NCI-H748 (cell line): ENCODE results near the gene KRTAP4-2.
"Not testable (repeated sequence)": the region's sequence is repeated elsewhere in the genome, so short reads cannot be mapped to it uniquely, and the experiment has no call there.

Experiments
- DNase-seq: peaks from one replicate; lab custom pipeline; 2025; ENCODE audit not compliant: unreplicated experiment; lab: John Stamatoyannopoulos, UW

KRTAP4-2 gene

DNA sequence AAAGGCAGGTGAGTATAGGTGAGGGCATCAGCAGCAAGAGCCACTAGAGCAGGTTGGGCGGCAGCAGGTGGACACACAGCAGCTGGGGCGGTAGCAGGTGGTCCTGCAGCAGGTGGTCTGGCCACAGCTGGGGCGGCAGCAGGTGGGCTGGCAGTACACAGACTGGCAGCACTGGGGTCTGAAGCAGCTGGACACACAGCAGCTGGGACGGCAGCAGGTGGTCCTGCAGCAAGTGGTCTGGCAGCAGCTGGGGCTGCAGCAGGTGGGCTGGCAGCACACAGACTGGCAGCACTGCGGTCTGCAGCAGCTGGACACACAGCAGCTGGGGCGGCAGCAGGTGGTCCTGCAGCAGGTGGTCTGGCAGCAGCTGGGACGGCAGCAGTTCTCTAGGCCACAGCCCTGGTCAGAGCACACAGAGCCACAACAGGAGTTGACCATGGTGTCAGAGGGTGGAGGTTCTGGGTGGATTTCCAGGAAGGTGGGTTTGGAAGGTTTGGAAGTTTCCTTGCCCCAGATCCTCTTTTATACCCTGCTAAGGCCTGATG, at the start of gene KRTAP4-2:
Gene KRTAP4-2 (minus strand): TSS at position 495 of the 545 bp plus-strand sequence. CDS start 57 bp downstream, at position 438.
- no peak for DNase-seq

GRCh38 chr17:41226598-41227095, 48.6 kb upstream of the KRTAP4-2 start, which contains the start of gene KRTAP9-2:
Gene KRTAP9-2, plus strand, starts transcription at chr17:41226648. Its CDS starts 7 bp downstream, at chr17:41226655.
- not testable (repeated sequence) for DNase-seq

DNA sequence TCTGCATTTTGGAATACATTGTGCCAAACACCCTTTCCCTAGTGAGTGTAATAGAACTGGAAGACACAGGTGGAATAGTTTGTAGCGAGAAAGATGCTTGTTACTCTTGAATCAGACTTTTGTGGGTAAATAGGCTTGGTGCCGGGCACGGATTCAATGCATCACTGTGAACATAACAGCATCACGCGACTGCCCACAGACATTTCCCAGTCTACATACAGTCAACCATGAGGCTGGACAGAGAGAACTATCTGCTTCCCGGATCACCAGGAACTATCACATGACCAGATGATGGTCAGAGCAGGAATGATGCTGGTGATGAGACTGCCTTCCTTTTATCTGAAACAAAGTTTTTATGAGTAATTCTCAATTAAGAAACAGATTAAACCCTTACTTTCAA, 48.0 kb upstream of the KRTAP4-2 start:
- DNase-seq = no peak

- DNase-seq = no peak
These were observed 45.8 kb upstream of the KRTAP4-2 start for GRCh38 chr17:41223821-41224220.

- DNase-seq = no peak
These were observed 37.7 kb upstream of the KRTAP4-2 start for GRCh38 chr17:41215681-41216080.

GRCh38 chr17:41212524-41213169, 34.6 kb upstream of the KRTAP4-2 start:
- peak; percentile 94 for DNase-seq

DNA sequence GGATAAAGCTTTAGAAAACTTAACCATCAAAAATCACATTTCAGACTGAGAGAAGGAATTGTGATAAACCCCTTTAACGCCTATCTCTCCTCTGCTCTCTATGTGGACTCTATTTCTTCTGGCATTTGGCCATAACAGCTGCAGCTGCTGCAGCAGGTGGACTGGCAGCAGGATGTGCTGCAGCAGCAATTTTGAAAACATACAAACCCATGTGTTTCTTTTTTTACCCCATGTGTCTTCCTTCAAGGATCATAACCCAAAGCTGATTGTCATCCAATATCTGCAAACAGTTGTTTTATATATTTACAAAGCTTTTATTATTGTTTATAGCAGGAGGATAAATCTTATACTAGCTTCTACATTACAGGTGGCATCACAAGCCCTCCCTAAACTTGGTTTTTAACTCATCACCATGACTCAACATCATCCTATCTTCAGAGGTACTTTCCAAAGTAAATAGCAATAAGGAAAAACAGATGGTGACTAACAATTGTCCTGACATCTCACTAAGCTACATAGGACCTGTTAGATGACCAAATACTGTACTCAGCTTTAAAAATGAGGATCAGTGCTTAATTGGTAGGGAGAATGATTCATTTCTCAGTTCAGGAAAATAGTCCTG, 33.9 kb upstream of the KRTAP4-2 start:
- DNase-seq = peak; percentile 95

DNA sequence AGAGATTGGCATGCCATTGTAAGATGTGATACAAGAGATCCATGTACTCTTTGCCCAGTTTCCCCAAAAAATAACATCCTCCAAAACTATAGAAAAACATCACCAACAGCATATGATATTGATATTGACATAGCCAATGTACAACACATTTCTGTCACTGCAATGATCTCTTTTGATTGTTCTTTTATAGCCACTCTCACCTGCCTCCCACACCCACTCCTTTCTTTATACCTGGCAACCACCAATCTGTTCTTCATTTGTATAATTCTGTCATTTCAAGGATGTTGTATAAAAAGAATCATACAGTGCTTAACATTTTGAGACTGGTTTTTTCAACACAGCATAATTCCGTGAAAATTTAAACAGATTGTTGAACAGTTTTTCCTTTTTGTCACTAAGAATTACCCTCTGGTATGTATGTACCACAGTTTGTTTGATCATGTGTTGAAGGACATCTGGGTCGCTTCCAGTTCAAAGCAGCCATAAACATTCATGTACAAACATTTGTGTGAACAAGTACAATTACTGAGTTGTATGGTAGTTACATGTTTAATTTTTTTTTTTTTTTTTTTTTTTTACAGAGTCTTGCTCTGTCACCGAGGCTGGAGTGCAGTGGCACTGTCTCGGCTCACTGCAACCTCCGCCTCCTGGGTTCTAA, 21.5 kb upstream of the KRTAP4-2 start:
- peak; percentile 79 for DNase-seq

GRCh38 chr17:41196068-41196467, 18.0 kb upstream of the KRTAP4-2 start:
- no peak for DNase-seq

- DNase-seq = peak; percentile 45
These were observed 12.3 kb upstream of the KRTAP4-2 start for GRCh38 chr17:41190328-41190727.

GRCh38 chr17:41189837-41190318, 11.9 kb upstream of the KRTAP4-2 start, which contains the start of gene KRTAP9-1:
Gene KRTAP9-1, plus strand, starts transcription at chr17:41189887. Its CDS starts 0 bp downstream, at chr17:41189887.
- DNase-seq = not testable (repeated sequence)

DNA sequence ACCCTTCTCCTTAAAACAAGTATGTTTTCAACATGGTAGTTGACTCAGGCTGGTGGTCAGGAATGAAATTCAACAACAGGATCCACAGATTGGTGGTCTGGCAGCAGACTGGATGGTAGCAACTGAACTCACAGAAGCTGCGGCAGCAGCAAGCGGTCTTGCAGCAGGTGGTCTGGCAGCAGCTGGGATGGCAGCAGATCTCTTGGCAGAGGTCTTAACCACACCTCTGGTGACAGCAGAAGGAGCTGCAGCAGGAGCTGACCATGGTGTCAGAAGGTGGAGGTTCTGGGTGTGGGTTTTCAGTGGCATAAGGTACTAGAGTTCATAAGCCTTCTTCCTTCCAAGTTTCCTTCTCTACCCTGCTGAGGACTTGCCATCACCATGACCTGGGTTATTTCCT, 8.9 kb upstream of the KRTAP4-2 start:
- no peak for DNase-seq

DNA sequence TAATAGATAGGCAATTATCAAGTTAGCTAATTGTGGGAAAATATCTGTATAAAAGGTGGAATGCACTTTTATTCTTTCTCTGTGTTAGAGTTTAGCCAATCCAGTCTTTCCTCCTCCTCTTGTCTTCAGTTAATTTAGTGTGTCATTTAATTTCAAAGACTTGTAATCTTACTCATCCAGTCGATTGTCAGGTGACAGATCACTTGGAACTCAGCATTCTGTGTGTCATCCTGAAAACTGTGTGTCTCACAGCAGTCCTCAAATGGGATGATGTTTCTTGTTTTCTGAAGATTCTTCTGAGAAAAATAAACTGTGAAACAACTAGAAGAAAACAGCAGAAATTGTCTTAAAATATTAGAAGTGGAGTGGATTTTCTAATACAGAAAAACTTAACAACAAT, 7.0 kb upstream of the KRTAP4-2 start:
- no peak for DNase-seq

GRCh38 chr17:41184480-41184961, 6.5 kb upstream of the KRTAP4-2 start, which contains the start of gene KRTAP4-1:
Gene KRTAP4-1, minus strand, starts transcription at chr17:41184911. Its CDS starts 57 bp downstream, at chr17:41184854.
- DNase-seq = peak; percentile 24

GRCh38 chr17:41178843-41179616, 1.0 kb upstream of the KRTAP4-2 start:
- no peak for DNase-seq

- DNase-seq = no peak
These were observed 320 bp upstream of the KRTAP4-2 start for GRCh38 chr17:41178341-41178740.

GRCh38 chr17:41176744-41177387, 1.2 kb downstream of the KRTAP4-2 start:
- DNase-seq = no peak

DNA sequence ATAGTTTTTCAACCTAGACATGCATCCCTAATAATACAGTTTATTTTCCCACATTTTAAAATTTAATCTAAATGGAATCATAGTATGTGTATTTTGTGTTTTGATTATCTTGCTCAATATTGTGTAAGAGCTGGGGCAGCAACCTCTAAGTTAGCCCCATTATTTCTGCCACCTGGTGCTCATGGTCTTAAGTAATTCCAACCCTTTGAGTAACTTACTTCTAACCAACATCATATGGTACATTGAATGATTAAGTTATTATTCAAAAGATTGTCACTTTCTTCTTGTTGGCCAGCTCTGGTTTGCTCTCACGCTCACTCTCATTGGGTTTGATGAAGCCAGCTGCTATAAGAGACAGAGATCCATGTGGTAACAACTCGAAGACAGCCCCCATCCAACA, 6.1 kb downstream of the KRTAP4-2 start:
- no peak for DNase-seq

DNA sequence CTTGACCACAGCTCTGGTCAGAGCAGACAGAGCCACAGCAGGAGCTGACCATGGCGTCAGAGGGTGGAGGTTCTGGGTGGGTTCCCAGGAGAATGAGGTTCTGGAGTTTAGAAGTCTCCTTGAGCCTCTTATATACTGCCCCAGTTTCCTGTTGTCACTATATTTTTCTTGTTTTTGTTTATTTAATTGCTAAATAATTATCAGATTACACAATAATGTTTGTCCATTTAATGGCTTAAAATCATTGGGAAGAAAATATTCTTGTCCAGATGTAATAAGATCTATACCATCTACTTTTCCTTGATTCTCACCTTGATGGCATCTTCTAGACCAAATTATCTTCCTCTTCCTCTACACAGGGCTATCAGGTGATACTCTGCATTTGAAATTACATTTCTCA, 9.9 kb downstream of the KRTAP4-2 start, which contains the start of gene KRTAP4-3:
Gene KRTAP4-3 (minus strand): TSS at position 101 of the 400 bp plus-strand sequence. CDS start 49 bp downstream, at position 52.
- no peak for DNase-seq

DNA sequence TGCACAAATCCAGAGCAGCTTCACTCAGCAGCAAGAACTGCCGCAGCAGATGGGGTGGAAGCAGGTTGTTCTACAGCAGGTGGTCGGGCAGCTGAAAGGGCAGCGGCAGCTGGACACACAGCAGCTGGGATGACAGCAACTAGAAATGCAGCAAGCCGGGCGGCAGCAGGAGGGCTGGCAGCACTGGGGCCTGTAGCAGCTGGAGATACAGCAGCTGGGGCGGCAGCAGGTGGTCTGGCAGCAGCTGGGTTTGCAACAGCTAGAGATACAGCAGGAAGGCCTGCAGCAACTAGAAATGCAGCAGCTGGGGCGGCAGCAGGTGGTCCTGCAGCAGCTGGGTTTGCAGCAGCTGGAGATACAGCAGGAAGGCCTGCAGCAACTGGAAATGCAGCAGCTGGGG, 10.5 kb downstream of the KRTAP4-2 start:
- peak; percentile 38 for DNase-seq
